Measurements from ENCODE around the gene OR51V1.

Gene OR51V1

DNA sequence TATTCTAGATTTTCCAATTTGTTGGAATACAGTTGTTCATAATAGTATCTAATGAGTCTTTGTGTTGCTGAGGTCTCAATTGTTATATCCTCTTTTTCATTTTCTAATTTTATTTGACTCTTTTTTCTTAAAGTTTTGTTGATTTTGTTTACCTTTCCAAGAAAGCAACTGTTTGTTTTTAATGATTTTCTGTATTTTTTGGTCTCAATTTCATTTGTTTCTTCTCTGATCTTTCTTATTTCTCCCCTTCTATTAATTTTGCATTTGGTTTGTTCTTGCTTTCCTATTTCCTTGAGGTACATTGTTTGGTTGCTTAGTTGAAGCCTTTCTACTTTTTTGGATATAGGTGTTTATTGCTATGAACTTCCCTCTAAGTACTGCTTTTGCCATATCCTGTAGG lies 40.7 kb downstream of the OR51V1 start:
- H3K27ac ChIP-seq, result no peak overlapping the region
- no peak for TF ChIP-seq ZFX (IDR thresholded peaks at IDR 0.05)
- TF ChIP-seq CTCF (conservative IDR thresholded peaks at IDR 0.05), result no peak

GRCh38 chr11:5154657-5155056 lies 45.8 kb downstream of the OR51V1 start, which contains the start of gene OR52A1:
Gene OR52A1 (minus strand): TSS chr11:5154757. CDS start chr11:5152369, 2,388 bp downstream.
- TF ChIP-seq CTCF (conservative IDR thresholded peaks at IDR 0.05), result no peak
- no peak for TF ChIP-seq ZFX (IDR thresholded peaks at IDR 0.05)
- H3K27ac ChIP-seq, result no peak within 1 kb of the TSS

- TF ChIP-seq ZFX (IDR thresholded peaks at IDR 0.05) (no peak), CTCF (conservative IDR thresholded peaks at IDR 0.05) (no peak)
- no peak overlapping the region for H3K27ac ChIP-seq
Observed at GRCh38 chr11:5153574-5154431, 46.7 kb downstream of the OR51V1 start.

GRCh38 chr11:5151713-5152153 lies 48.7 kb downstream of the OR51V1 start:
- TF ChIP-seq CTCF (conservative IDR thresholded peaks at IDR 0.05), result no peak
- no peak for TF ChIP-seq ZFX (IDR thresholded peaks at IDR 0.05)

More at GRCh38 chr11:5151713-5152153, 48.7 kb downstream of the OR51V1 start:
- H3K27ac ChIP-seq, result no peak overlapping the region
